HepG2 (cell line): ENCODE data around the gene CASP6. TPM values are rescaled to one million over a fixed set of nuclear protein-coding genes. Genes with fewer than 3 reads are reported as not detected.
A peak's percentile ranks its signal among the peaks of the same experiment; 100 is the strongest.

Source experiments
- ASH2L ChIP-seq: fragments of 300-600, 200-600 bp; sonication (generic); IDR thresholded peaks from 2 replicates; pipeline ENCODE4 v1.7.0; 2017; ENCODE audit warnings: low read depth, mild to moderate bottlenecking, moderate library complexity, mixed read lengths, low read length; ENCODE audit not compliant: insufficient read length
- ELF4 ChIP-seq: sonication (generic); formaldehyde crosslinking; IDR thresholded peaks from 2 replicates; pipeline ENCODE4 v1.5.0; 2020; ENCODE audit warnings: missing genetic modification reagents, mild to moderate bottlenecking, moderate library complexity, borderline replicate concordance
- GTF2F1 ChIP-seq: fragments of 150-350 bp; IDR thresholded peaks from 2 replicates; pipeline ENCODE4 v1.6.1; 2014; ENCODE audit warnings: low read length
- HNRNPL ChIP-seq: fragments of 200-400 bp; formaldehyde crosslinking; IDR thresholded peaks from 2 replicates; pipeline ENCODE4 v1.6.1; 2017; ENCODE audit warnings: mild to moderate bottlenecking, low read depth, low read length
- NCOR1 ChIP-seq: fragments of 200-600 bp; sonication (generic); IDR thresholded peaks from 2 replicates; pipeline ENCODE4 v1.7.0; 2017; ENCODE audit warnings: antibody characterized with exemption, low read length, borderline replicate concordance
- SMYD3 ChIP-seq: sonication (generic); formaldehyde crosslinking; IDR thresholded peaks from 2 replicates; pipeline ENCODE4 v1.8.1; 2023; ENCODE audit warnings: mild to moderate bottlenecking, missing genetic modification reagents
- SP4 ChIP-seq: sonication (generic); formaldehyde crosslinking; IDR thresholded peaks from 2 replicates; pipeline ENCODE4 v1.8.1; 2023; ENCODE audit warnings: mild to moderate bottlenecking, missing genetic modification reagents
- TBP ChIP-seq: sonication (generic); formaldehyde crosslinking; IDR thresholded peaks from 2 replicates; pipeline ENCODE4 v1.5.0; 2020; ENCODE audit warnings: missing genetic modification reagents
- ZBTB3 ChIP-seq: sonication (generic); formaldehyde crosslinking; IDR thresholded peaks from 2 replicates; pipeline ENCODE4 v1.4.0; 2020; ENCODE audit warnings: low read depth, mild to moderate bottlenecking, moderate library complexity, missing genetic modification reagents, borderline replicate concordance
- ZFP36L1 ChIP-seq: sonication (generic); formaldehyde crosslinking; IDR thresholded peaks from 2 replicates; pipeline ENCODE4 v1.8.0; 2022; ENCODE audit warnings: mild to moderate bottlenecking, missing genetic modification reagents, moderate library complexity
- ZNF225 ChIP-seq: sonication (generic); formaldehyde crosslinking; IDR thresholded peaks from 2 replicates; pipeline ENCODE4 v1.4.0; 2020; ENCODE audit warnings: mild to moderate bottlenecking, missing genetic modification reagents
- ZNF383 ChIP-seq: sonication (generic); formaldehyde crosslinking; IDR thresholded peaks from 2 replicates; pipeline ENCODE4 v1.4.0; 2020; ENCODE audit warnings: missing genetic modification reagents, mild to moderate bottlenecking, borderline replicate concordance
- ZNF441 ChIP-seq: sonication (generic); formaldehyde crosslinking; IDR thresholded peaks from 2 replicates; pipeline ENCODE4 v1.7.0; 2021; ENCODE audit warnings: missing genetic modification reagents, borderline replicate concordance
- ZNF644 ChIP-seq: IDR thresholded peaks from 2 replicates; pipeline ENCODE4 v1.6.1; 2016; ENCODE audit warnings: low read depth
- polyA plus RNA-seq, 8 experiments: library from polyadenylated mRNA; depleted of rRNA in 3 of 8; stranded (reverse) in 7 of 8; unstranded in 1 of 8; fragments of >200 nt; fragmentation: Illumina TruSeq in 4 of 8; extraction: Trizol in 4 of 8; gene quantifications; 2 replicates each; pipeline versions ENCODE4 v1.2.1 to v1.2.3, GENCODE V29; 2011 to 2016; ENCODE audit warnings: low read depth in 4 of 8, missing spikeins in 1 of 8, mixed read lengths in 1 of 8; ENCODE audit not compliant: insufficient read depth in 1 of 8
- total RNA-seq, 5 experiments: library from RNA; depleted of rRNA; stranded (reverse); fragments of >200 nt; fragmentation: Illumina TruSeq; extraction: Trizol; gene quantifications; 2 replicates each; pipeline ENCODE4 v1.2.3, GENCODE V29; 2016; ENCODE audit warnings: low read depth in 1 of 5
- TF ChIP-seq, protein P1 (sequence below): sonication (generic); formaldehyde crosslinking; IDR thresholded peaks from 2 replicates; pipeline ENCODE4 v1.4.0; 2020; ENCODE audit warnings: missing genetic modification reagents
- TF ChIP-seq, protein P2 (sequence below): sonication (generic); formaldehyde crosslinking; IDR thresholded peaks from 2 replicates; pipeline ENCODE4 v1.8.1; 2022; ENCODE audit warnings: mild to moderate bottlenecking, missing genetic modification reagents
- TF ChIP-seq, protein P3 (sequence below), 2 experiments: fragments of 450-650 bp in 1 of 2; sonication (generic) in 1 of 2; formaldehyde crosslinking in 1 of 2; IDR thresholded peaks; 2 replicates each; pipeline versions ENCODE4 v1.6.1 to v1.8.0; 2016 to 2022; ENCODE audit warnings: antibody characterized with exemption in 1 of 2, mild to moderate bottlenecking in 1 of 2, missing genetic modification reagents in 1 of 2

The CASP6 gene
- total and polyA plus RNA-seq, 2 of the 13 experiments (the other 11 are each of a cell fraction or from before 2014, with no cell fraction given) = 19.7 to 34.6 TPM

DNA sequence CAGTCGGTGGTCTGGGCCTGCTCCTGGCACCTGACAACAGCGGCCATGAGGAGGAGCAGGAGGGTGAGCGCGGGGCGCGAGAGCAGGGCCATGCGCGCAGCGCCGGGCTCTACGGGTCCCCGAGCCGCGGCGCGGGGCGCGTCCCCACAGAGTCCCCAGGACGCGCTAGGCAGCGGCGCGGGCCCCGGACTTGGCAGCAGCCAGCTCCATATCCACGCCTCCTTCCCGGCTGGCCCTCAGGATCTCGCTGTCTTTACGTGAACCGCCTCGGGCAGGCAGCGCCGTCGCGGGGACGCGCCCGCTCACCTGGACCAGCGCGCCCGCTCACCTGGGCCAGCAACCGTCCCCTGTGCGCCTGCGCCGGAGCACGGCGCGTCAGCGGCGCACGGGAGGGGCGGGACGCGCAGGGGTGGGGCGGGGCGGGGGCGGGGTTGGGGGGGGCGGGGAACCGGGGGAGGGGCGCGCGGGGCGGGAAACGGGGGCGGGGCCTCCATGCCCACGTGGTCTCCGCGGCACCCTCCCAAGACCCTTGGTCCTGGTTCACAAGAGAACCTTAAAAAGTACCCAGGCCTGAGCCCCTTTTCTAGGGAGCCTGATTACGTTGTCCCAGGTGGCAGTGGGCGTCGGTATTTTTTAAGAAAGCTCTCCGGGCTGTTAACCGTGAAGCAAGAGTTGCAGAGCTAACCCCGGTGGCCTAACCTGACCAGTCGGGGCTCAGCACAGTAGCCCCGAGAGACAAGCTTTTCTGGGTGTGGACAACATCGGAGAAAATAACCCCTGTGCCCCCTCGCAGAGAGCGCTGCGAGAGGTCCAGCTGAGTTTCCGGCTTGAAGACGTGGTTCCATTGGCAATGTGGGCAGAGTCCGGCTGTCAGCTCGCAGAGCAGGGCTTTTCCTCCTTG lies 26.7 kb upstream of the CASP6 start, which contains the start of gene PLA2G12A (continued):
- no peak for TF ChIP-seq HNRNPL
- no peak for TF ChIP-seq ZBTB3 (CRISPR knock-in tag)
- TF ChIP-seq ZNF441 (CRISPR knock-in tag) = no peak
- TF ChIP-seq ZNF225 (CRISPR knock-in tag) = no peak; the same call in none of the 2 replicates
- 0 out of 2 replicates have a peak, but pooled peaks have one; percentile 34 for TF ChIP-seq SMYD3
- TF ChIP-seq NCOR1 = no peak
- TF ChIP-seq, protein P1, sequence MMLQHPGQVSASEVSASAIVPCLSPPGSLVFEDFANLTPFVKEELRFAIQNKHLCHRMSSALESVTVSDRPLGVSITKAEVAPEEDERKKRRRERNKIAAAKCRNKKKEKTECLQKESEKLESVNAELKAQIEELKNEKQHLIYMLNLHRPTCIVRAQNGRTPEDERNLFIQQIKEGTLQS (CRISPR knock-in tag) = no peak
- peak; percentile 48 for TF ChIP-seq ASH2L
- TF ChIP-seq GTF2F1 = no peak
- TF ChIP-seq ZFP36L1 (CRISPR knock-in tag) = 0 out of 2 replicates have a peak, but pooled peaks have one; percentile 70
- TF ChIP-seq, protein P2, sequence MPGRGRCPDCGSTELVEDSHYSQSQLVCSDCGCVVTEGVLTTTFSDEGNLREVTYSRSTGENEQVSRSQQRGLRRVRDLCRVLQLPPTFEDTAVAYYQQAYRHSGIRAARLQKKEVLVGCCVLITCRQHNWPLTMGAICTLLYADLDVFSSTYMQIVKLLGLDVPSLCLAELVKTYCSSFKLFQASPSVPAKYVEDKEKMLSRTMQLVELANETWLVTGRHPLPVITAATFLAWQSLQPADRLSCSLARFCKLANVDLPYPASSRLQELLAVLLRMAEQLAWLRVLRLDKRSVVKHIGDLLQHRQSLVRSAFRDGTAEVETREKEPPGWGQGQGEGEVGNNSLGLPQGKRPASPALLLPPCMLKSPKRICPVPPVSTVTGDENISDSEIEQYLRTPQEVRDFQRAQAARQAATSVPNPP (CRISPR knock-in tag) = 0 out of 2 replicates have a peak, but pooled peaks have one; percentile 81
- TF ChIP-seq, protein P3, sequence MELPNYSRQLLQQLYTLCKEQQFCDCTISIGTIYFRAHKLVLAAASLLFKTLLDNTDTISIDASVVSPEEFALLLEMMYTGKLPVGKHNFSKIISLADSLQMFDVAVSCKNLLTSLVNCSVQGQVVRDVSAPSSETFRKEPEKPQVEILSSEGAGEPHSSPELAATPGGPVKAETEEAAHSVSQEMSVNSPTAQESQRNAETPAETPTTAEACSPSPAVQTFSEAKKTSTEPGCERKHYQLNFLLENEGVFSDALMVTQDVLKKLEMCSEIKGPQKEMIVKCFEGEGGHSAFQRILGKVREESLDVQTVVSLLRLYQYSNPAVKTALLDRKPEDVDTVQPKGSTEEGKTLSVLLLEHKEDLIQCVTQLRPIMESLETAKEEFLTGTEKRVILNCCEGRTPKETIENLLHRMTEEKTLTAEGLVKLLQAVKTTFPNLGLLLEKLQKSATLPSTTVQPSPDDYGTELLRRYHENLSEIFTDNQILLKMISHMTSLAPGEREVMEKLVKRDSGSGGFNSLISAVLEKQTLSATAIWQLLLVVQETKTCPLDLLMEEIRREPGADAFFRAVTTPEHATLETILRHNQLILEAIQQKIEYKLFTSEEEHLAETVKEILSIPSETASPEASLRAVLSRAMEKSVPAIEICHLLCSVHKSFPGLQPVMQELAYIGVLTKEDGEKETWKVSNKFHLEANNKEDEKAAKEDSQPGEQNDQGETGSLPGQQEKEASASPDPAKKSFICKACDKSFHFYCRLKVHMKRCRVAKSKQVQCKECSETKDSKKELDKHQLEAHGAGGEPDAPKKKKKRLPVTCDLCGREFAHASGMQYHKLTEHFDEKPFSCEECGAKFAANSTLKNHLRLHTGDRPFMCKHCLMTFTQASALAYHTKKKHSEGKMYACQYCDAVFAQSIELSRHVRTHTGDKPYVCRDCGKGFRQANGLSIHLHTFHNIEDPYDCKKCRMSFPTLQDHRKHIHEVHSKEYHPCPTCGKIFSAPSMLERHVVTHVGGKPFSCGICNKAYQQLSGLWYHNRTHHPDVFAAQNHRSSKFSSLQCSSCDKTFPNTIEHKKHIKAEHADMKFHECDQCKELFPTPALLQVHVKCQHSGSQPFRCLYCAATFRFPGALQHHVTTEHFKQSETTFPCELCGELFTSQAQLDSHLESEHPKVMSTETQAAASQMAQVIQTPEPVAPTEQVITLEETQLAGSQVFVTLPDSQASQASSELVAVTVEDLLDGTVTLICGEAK (IDR thresholded peaks at IDR 0.05) = no peak
- TF ChIP-seq, protein P3 (CRISPR knock-in tag; IDR thresholded peaks at IDR 0.05) = no peak; the same call in 1 of the 2 replicates
- TF ChIP-seq ELF4 (CRISPR knock-in tag) = no peak
- peak; percentile 31; the same call in 1 of the 2 replicates for TF ChIP-seq SP4 (CRISPR knock-in tag)
- no peak for TF ChIP-seq ZNF383 (CRISPR knock-in tag)
- TF ChIP-seq ZNF644 (CRISPR knock-in tag) = no peak
- no peak for TF ChIP-seq TBP (CRISPR knock-in tag)
